Dedifferentiated amniotic fluid mesenchymal stem cell (primary cell): ENCODE data around the gene IL36A.

Source experiments
- DNase-seq: peaks from one replicate; pipeline ENCODE4 v3.0.0-alpha.2; 2016; ENCODE audit errors: extremely low spot score

The IL36A gene

DNA sequence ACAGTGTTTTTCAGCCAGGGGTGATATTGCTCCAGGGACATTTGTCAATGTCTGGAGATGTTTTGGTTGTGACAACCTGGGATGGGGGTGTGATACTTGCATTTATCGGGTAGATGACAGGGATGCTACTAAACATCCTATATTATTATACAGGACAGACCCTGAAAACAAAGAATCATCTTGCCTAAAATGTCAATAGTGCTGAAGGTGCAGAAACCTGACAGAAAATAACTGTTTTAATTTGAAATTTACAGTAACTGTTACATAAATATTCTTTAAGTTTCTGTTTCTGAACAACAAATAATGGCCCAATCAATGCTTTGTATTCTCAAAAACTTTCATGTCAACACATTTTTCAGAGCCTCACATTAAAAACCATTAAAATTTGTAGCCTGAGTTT is 2.0 kb downstream of the IL36A start:
- no peak for DNase-seq

DNA sequence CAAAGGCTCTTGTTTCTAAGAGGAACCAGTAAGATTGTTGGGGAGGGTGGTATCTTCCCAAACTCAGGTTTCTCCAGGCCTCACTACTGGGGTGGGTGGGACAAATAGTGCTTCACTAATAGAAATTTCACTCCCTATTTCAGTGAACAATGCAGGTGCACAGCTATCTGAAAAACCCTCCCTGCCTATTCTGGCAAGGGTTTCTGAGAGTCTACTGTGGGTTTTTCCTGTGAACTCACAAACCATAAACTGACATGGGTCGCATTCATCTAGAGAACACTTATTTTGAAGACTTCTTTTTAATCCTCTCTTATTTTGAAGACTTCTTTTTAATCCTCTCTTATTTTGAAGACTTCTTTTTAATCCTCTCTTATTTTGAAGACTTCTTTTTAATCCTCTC is 4.4 kb downstream of the IL36A start:
- DNase-seq, result no peak

GRCh38 chr2:113010088-113010487 is 4.8 kb downstream of the IL36A start:
- no peak for DNase-seq

DNA sequence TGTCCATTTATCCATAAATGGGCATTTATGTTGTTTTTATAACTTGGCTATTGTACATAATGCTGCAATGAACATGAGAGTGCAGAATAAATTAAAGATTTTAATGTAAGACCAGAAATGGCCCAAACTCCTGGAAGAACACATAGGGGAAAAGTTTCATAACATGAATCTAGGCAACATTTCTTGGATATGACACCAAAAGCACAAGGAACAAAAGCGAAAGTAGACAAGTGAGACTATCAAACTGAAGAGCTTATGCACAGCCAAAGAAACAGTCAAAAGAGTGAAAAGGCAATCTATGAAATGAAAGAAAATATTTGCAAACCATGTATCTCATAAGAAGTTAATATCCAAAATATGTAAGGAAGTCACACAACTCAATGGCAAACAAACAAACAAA is 5.8 kb downstream of the IL36A start:
- no peak for DNase-seq

- no peak for DNase-seq
Observed at GRCh38 chr2:113012436-113013335, 7.4 kb downstream of the IL36A start.

DNA sequence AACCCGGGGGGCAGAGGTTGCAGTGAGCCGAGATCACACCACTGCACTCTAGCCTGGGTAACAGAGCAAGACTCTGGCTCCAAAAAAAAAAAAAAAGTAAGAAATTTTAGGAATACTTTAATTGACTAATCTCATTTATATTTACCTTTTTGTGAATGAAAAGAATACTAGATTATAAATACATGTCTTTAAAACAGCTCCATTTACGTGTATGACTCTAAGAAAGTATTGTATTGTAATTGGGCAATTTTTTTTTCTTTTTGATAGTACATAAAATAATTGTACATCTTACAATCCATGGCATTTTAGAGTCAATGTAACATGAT is 8.0 kb downstream of the IL36A start:
- no peak for DNase-seq

GRCh38 chr2:113014067-113014466 is 8.8 kb downstream of the IL36A start:
- no peak for DNase-seq

GRCh38 chr2:113015042-113015441 is 9.8 kb downstream of the IL36A start:
- DNase-seq, result no peak

GRCh38 chr2:113015655-113016054 is 10.4 kb downstream of the IL36A start:
- no peak for DNase-seq

- no peak for DNase-seq
Observed at GRCh38 chr2:113018509-113018908, 13.2 kb downstream of the IL36A start.

GRCh38 chr2:113021312-113021711 is 16.1 kb downstream of the IL36A start:
- DNase-seq, result no peak

- no peak for DNase-seq
Observed at GRCh38 chr2:113024764-113025163, 19.5 kb downstream of the IL36A start.

GRCh38 chr2:113025737-113026136 is 20.5 kb downstream of the IL36A start:
- DNase-seq, result no peak

DNA sequence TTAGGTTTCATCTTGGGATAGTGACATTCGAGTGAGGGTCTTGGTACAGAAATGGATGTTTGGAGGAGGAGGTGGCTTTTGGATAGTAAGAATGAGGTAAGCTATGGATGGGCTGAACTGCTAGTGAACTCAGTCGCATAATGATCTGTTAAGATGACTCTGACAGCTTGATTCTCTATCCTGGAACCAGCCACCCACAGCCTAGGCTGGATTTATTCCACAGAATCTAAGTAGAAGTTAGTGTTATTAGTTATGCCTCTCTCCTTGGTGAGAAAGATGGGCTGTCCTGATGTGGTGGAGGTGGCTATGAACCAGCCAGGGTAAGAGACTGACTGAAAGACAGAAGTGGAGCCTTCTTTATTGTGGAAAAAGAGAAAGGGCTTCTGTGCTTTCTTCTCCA is 22.4 kb downstream of the IL36A start:
- DNase-seq, result no peak

GRCh38 chr2:113028112-113028511 is 22.9 kb downstream of the IL36A start:
- DNase-seq, result no peak

GRCh38 chr2:113032737-113033136 is 27.5 kb downstream of the IL36A start:
- DNase-seq, result no peak

DNA sequence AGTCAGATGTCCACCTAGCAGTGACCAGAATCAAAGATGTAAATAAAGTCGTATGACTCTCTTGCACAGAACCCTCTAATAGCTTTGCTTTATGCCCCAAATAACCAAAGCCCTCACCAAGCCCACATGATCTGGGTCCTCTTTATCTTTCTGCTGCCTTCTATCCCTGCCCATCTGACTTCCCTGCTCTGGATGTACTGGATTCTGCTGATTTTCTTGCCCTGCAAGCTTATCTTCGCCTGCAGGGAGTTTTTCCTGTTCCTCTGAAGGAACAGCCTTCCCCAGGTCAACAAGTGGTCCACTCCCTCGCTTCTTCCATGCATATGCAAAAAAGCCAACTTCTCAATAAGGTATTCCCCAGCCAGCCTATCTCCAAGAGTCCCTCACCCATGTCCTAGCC is 28.8 kb downstream of the IL36A start:
- DNase-seq, result no peak

DNA sequence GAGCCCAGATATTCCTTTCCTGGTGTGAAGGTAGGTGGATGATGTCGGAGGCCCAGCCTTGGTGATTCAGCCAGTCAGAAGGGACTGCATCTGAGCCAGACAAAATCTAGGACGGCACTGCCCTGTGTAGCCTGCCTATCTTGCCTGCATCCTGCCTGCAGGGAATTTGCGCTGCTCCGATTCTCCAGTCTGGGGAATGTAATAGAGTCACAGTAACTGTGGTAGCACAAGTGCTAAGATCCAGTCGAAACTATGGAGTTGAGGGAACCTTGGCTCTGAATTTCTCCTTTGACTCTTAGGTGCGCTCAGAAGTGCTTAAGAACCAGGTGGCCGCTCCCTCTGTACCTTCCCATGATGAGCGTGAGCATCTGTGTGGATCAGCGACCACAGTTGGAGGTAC is 31.5 kb downstream of the IL36A start:
- DNase-seq, result no peak

GRCh38 chr2:113038291-113038690 is 33.0 kb downstream of the IL36A start:
- no peak for DNase-seq

- no peak for DNase-seq
Observed at GRCh38 chr2:113039158-113039557, 33.9 kb downstream of the IL36A start.

DNA sequence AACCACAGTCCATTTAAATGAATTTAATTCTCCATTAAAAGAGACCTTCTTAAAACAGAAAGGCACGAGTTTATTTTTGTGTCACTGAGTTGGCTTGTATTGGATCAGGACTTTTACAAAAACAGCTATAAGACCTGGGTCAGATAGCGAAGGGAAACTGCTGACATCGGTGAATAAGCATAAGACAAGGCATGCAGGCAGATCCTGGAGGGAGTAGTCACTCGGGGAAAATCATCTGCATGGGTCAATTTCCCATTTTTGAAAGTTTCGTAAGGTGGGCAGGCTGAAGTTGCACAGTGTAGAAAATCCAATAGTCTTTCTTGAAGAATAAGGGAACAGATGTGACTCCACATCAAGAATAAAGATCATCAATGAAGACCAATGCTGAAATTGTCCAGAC is 34.5 kb downstream of the IL36A start:
- no peak for DNase-seq

GRCh38 chr2:113041871-113042270 is 36.6 kb downstream of the IL36A start:
- DNase-seq, result no peak

GRCh38 chr2:113046465-113046864 is 41.2 kb downstream of the IL36A start:
- DNase-seq, result no peak
